SH-SY5Y (cell line): Measurements from ENCODE around the gene CISH.

Experiments
- GATA2 ChIP-seq: IDR thresholded peaks from 2 replicates; pipeline ENCODE4 v1.6.1; 2011; ENCODE audit warnings: mild to moderate bottlenecking, low read depth, low read length
- GATA3 ChIP-seq: IDR thresholded peaks from 2 replicates; pipeline ENCODE4 v1.6.1; 2011; ENCODE audit warnings: low read depth, mild to moderate bottlenecking, low read length, moderate library complexity

The CISH gene

GRCh38 chr3:50649451-50649931, 37.9 kb upstream of the CISH start:
- TF ChIP-seq GATA2, result no peak
- no peak for TF ChIP-seq GATA3

- TF ChIP-seq GATA3 (no peak), GATA2 (no peak)
Measured at GRCh38 chr3:50648944-50649343, 37.4 kb upstream of the CISH start.

GRCh38 chr3:50648313-50648712, 36.7 kb upstream of the CISH start:
- no peak for TF ChIP-seq GATA2
- no peak for TF ChIP-seq GATA3

GRCh38 chr3:50645378-50645777, 33.8 kb upstream of the CISH start:
- TF ChIP-seq GATA3 (no peak), GATA2 (no peak)

- no peak for TF ChIP-seq GATA2
- TF ChIP-seq GATA3, result no peak
Measured at GRCh38 chr3:50644561-50644960, 33.0 kb upstream of the CISH start.

GRCh38 chr3:50642382-50642781, 30.8 kb upstream of the CISH start:
- TF ChIP-seq GATA3 (no peak), GATA2 (no peak)

- no peak for TF ChIP-seq GATA2
- no peak for TF ChIP-seq GATA3
Measured at GRCh38 chr3:50639055-50639494, 27.5 kb upstream of the CISH start.

- TF ChIP-seq GATA3 (no peak), GATA2 (no peak)
Measured at GRCh38 chr3:50637945-50638344, 26.4 kb upstream of the CISH start.

- no peak for TF ChIP-seq GATA3
- no peak for TF ChIP-seq GATA2
Measured at GRCh38 chr3:50637011-50637410, 25.4 kb upstream of the CISH start.

- TF ChIP-seq GATA3, result no peak
- TF ChIP-seq GATA2, result no peak
Measured at GRCh38 chr3:50635066-50635465, 23.5 kb upstream of the CISH start.

GRCh38 chr3:50633230-50633790, 21.7 kb upstream of the CISH start:
- no peak for TF ChIP-seq GATA3
- TF ChIP-seq GATA2, result no peak

- TF ChIP-seq GATA3, result peak; percentile 88
- TF ChIP-seq GATA2, result peak; percentile 97
Measured at GRCh38 chr3:50632450-50632849, 20.9 kb upstream of the CISH start.

- TF ChIP-seq GATA3 (no peak), GATA2 (no peak)
Measured at GRCh38 chr3:50630877-50631276, 19.3 kb upstream of the CISH start.

- TF ChIP-seq GATA2, result no peak
- no peak for TF ChIP-seq GATA3
Measured at GRCh38 chr3:50630394-50630793, 18.8 kb upstream of the CISH start.

GRCh38 chr3:50628601-50629000, 17.0 kb upstream of the CISH start:
- TF ChIP-seq GATA2, result no peak
- TF ChIP-seq GATA3, result no peak
